HG03439 (cell line): Measurements from ENCODE around the gene TCF7L2.

ENCODE experiments used
- ATAC-seq: cut with Tn5 transposase; IDR thresholded peaks from one replicate; pipeline ENCODE4 v1.9.1; 2021; ENCODE audit warnings: mild to moderate bottlenecking, moderate library complexity; ENCODE audit not compliant: unreplicated experiment

Gene TCF7L2

GRCh38 chr10:113139699-113140098, 189.7 kb downstream of the TCF7L2 start:
- no peak for ATAC-seq

- ATAC-seq = no peak
Measured at GRCh38 chr10:113140143-113141011, 190.3 kb downstream of the TCF7L2 start.

GRCh38 chr10:113142601-113143362, 192.7 kb downstream of the TCF7L2 start:
- ATAC-seq = no peak

- ATAC-seq = no peak
Measured at GRCh38 chr10:113144576-113144975, 194.5 kb downstream of the TCF7L2 start.

GRCh38 chr10:113148071-113148825, 198.2 kb downstream of the TCF7L2 start:
- no peak for ATAC-seq

- ATAC-seq = no peak
Measured at GRCh38 chr10:113148901-113149300, 198.9 kb downstream of the TCF7L2 start.

- no peak for ATAC-seq
Measured at GRCh38 chr10:113149626-113150025, 199.6 kb downstream of the TCF7L2 start.

GRCh38 chr10:113151190-113151666, 201.2 kb downstream of the TCF7L2 start:
- ATAC-seq = no peak

GRCh38 chr10:113153493-113154102, 203.6 kb downstream of the TCF7L2 start:
- no peak for ATAC-seq

GRCh38 chr10:113157441-113157840, 207.4 kb downstream of the TCF7L2 start:
- no peak for ATAC-seq

- no peak for ATAC-seq
Measured at GRCh38 chr10:113158183-113158582, 208.1 kb downstream of the TCF7L2 start.

GRCh38 chr10:113159563-113159962, 209.5 kb downstream of the TCF7L2 start:
- no peak for ATAC-seq

GRCh38 chr10:113160641-113161040, 210.6 kb downstream of the TCF7L2 start:
- no peak for ATAC-seq

GRCh38 chr10:113161066-113161465, 211.0 kb downstream of the TCF7L2 start:
- no peak for ATAC-seq

GRCh38 chr10:113162960-113163359, 212.9 kb downstream of the TCF7L2 start:
- ATAC-seq = no peak

- no peak for ATAC-seq
Measured at GRCh38 chr10:113165673-113166072, 215.6 kb downstream of the TCF7L2 start.

- ATAC-seq = no peak
Measured at GRCh38 chr10:113167702-113168101, 217.7 kb downstream of the TCF7L2 start.

GRCh38 chr10:113168584-113168983, 218.5 kb downstream of the TCF7L2 start:
- no peak for ATAC-seq

GRCh38 chr10:113169111-113169510, 219.1 kb downstream of the TCF7L2 start:
- no peak for ATAC-seq

GRCh38 chr10:113169853-113170460, 219.9 kb downstream of the TCF7L2 start:
- peak; percentile 75 for ATAC-seq
